GM18858 (cell line): ENCODE data around the gene B4GALNT3.

Source experiments
- ATAC-seq: cut with Tn5 transposase; IDR thresholded peaks from one replicate; pipeline ENCODE4 v1.9.1; 2021; ENCODE audit not compliant: unreplicated experiment

Gene B4GALNT3

GRCh38 chr12:556498-556897 is 96.8 kb downstream of the B4GALNT3 start:
- ATAC-seq: no peak

DNA sequence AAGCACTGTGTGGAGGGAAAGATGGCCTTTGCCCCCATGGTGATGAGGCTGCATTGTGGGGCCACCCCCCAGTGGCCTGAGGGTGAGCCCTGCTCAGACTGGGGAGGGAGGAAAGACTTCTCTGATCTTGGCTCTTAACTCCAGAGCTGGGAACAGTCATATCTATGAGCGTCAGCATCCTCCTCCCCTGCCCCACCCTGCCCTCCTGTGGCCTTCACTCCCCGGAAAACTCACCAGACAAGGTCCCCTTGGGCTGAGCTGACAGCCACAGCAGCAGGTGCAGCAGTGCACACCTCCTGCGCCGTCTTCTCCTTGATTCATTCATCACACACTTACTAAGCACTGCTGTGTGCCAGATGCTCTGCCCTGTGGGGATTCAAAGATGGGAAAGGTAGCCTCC is 98.8 kb downstream of the B4GALNT3 start:
- ATAC-seq: no peak

- no peak for ATAC-seq
These were observed 99.6 kb downstream of the B4GALNT3 start for GRCh38 chr12:559208-559905.

DNA sequence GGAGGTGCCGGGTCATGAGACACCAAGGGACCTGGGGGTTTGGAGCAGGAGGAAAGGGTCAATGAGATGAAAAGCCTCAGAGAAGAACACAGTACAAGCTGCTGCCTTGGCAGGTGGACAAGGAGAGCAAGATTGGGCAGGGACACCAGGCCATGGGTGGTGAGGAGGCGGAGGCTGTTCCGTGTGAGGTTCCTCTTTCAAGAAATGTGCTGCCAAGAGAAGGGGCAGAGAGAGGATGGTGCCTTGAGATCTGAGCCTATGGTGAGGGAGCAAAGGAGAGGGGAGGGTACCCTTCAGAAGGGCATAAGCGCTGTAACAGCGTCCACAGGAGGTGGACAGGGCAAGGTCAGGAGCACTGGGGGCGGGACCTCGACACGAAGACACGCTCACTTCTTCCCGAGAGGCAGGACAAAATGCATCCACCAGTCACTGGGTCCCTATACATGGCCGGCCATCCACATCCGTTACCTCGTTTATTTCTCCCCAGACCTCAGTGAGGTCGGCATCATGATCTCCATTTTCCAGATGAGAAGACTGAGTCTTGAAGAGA is 100.2 kb downstream of the B4GALNT3 start:
- no peak for ATAC-seq

- no peak for ATAC-seq
These were observed 101.1 kb downstream of the B4GALNT3 start for GRCh38 chr12:560691-561390.

GRCh38 chr12:561391-561705 is 101.6 kb downstream of the B4GALNT3 start:
- no peak for ATAC-seq

- ATAC-seq: no peak
These were observed 102.3 kb downstream of the B4GALNT3 start for GRCh38 chr12:561908-562593.

DNA sequence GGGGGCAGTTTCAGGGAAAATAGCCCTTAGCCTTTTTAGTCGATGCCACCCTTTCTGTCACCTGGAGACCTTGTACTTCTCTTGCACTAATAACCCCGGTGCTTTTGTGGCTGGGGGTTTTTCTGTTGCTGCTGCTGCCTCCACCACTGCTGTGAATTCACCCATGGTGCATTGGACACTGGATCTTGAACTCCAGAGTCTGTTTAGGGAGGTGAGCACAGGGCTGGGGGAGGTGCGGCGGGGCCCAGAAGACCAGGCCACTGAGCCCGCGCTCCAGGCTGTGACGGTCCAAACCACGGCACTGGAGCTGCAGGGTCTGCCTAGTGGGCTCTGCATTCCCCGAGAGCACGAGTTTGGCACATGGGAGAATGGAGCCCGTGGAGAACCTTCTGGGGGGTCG is 102.9 kb downstream of the B4GALNT3 start:
- no peak for ATAC-seq

GRCh38 chr12:563250-563781 is 103.6 kb downstream of the B4GALNT3 start:
- ATAC-seq: no peak

GRCh38 chr12:563787-564298 is 104.1 kb downstream of the B4GALNT3 start:
- ATAC-seq: no peak

GRCh38 chr12:565161-565560 is 105.4 kb downstream of the B4GALNT3 start:
- no peak for ATAC-seq

DNA sequence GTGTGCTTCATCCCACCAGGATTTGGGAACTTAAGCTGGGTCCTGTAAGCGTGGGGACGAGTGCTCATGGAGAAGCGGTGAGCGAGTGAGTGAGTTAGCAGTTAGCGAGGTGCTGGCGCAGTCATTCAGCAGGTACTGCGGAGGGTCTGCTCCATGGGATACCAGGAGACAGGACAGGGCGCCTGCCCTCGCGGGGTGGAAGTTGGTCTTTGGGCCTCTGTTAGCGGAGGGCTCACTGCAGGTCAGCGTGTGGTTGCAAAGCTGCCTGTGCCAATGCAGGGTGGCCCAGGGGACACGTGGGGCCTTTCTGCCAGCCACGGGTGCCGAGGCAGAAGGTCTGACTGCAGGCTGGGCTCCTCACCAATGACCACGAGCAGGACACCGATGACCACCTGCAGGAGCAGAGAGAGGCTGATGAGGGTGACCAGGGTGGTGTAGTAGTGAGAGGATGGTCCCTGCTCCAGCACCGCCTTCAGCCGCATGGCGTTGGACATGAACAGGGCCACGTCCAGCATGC is 105.9 kb downstream of the B4GALNT3 start:
- ATAC-seq: no peak

DNA sequence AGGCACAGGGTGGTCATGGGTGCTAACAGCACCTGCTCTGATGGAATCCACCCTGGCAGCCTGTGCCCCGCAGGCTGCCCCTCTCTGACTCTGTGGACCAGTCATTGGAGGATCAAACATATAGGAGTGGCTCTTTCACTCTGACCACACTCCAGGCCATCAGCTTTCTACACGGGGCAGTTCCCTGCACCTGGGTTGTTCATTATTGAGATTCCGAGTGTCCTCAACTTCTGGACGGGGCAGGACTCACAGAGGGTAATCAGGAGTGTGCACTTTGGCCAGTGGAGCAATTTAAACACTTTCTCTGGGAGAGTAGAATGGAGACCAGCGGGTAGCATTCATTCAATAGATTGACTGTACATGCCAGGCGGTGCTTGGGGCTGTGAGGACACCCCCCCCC is 108.7 kb downstream of the B4GALNT3 start:
- ATAC-seq: no peak

- no peak for ATAC-seq
These were observed 109.4 kb downstream of the B4GALNT3 start for GRCh38 chr12:569091-569676.

- no peak for ATAC-seq
These were observed 110.2 kb downstream of the B4GALNT3 start for GRCh38 chr12:569803-570434.

- no peak for ATAC-seq
These were observed 110.7 kb downstream of the B4GALNT3 start for GRCh38 chr12:570435-570920.

- ATAC-seq: no peak
These were observed 111.4 kb downstream of the B4GALNT3 start for GRCh38 chr12:570921-571794.

DNA sequence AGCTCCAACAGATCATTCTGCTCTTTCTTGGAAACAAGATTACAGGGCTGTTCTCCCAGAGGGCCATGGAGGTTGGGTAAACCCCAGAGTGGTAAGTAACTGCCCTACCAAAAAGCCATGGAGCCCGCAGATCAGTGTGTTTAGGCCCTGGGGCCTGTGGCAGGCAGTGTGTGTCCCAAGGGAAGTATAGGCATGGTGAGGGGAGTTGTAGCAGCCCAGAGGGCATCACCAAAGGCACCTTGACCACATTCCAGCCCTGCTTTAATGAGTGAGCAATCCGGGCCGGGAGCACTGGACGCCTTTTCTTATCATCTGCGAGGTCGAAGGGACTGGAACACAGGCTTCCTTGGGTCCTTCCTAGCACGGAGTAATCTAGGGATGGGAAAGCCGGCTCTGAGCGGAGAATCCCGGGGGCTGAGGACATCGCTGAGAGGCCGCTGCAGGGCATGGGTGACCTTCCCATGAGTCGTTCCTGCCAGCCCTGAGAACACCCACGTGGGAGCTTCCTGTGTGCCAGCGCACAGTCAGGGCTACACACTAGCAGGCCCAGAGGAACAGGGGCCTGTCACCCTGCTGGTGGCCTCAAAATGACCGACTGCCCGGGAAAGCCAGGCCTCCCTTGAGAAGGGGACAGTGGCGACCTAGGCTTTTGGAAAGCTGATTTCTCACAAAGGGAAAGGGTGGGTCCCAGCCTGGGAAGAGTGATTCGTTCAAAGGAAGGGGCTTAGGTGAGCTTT is 112.2 kb downstream of the B4GALNT3 start:
- no peak for ATAC-seq

DNA sequence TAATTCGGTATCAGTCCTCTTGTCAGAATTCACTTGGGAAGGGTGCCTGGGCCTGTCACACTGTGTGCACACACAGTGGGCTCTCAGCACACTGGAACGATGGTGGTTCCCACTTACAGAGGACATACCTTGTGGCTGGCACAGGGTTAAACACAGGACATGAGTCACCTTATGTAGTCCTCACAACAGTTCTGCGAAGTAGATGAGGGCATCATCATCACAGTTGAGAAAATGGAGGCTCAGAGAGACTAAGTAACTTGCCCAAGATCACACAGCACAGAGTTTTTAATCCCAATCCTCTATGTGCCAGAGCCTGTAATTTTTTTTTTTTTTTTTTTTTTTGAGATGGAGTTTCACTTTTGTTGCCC is 112.8 kb downstream of the B4GALNT3 start:
- no peak for ATAC-seq
